ENCODE data around the gene GAS2L1. TPM values are rescaled to one million over a fixed set of nuclear protein-coding genes. Genes with fewer than 3 reads are reported as not detected.

GAS2L1 gene
- total RNA-seq, 1 donor from 2014 or later = not detected

DNA sequence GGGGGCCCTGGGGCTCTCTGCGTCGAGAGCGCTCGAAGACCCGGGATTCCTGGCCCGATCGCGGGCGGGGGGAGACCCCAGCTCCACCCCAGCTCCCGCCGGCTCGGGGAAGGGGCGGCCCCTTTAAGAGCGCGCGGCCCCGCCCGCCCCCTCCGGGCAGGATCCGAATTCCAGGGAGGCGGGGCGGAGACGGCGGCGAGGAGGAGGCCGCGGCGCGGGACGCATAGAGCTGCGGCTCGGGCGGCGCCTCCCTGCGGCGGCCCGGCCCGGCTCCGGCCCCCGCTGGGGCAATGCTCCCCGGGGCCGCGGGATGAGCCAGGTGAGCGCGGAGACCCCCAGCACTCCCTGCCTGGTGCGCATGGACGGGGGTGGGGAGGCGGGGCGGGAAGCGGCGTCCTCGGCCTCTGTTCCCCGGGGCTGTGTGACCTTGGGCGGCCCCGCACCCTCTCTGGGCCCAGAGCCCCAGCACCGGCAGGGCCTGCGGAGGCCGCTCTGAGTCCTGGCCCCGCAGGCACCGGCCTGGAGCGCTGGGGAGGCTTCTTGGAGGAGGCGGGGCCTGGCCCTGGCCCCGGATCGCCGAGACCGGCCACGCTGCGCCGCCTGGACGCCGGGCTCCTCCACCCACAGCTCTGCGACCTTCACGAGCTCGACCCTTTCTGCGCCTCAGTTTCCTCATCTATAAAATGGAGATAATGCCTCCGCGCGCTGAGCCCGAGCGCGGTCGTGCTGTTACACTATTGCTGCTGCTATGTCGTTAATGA lies 565 bp downstream of the GAS2L1 start:
- Mint-ChIP-seq H3K4me1 (peaks cover 25% of the 10 kb centered on the region), H3K36me3 (ENCODE audit: low read depth) (no peaks in the 10 kb centered on the region), H3K4me3 (peak overlapping the region; percentile 75), H3K9me3 (no peaks in the 10 kb centered on the region), H3K27ac (no peak overlapping the region), H3K27me3 (peaks cover 18% of the 10 kb centered on the region)
- no peak for TF ChIP-seq CTCF (IDR thresholded peaks at IDR 0.05)
- no peak for DNase-seq
- ATAC-seq (ENCODE audit: low read depth) = peak; percentile 23
- ChIA-PET CTCF (no interaction called here), POLR2A (no interaction called here)
- intact Hi-C loops (cut with micrococcal nuclease) = loop anchor here (1.0 kb wide), 1 partner anchor 217 kb away; no protein-coding TSS in a partner anchor

DNA sequence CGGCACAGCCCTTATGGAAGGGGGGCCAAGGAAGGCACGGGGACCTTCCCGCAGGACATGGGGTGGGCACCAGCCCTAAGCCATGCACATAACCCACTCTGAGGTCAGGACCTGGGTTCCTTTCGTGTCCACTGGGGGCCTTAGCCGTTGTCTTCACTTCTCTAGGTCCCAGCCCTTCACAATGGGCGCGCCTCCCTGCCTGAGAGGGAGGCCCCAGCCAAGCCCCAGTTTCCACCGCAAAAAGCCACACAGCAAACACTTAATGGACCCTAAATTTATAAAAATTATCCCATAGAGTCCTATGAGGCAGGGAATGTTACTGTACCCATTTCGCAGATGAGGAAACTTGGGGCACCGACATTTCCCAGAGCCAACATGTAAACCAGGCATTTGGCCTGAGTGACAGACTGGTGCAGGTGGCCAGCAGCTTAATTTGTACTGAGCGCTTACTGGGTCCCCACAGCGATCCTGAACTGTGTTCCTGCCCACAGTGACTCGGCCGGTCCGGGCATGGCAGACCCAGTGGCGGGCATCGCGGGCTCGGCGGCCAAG lies 1.2 kb downstream of the GAS2L1 start:
- intact Hi-C loops (cut with micrococcal nuclease) = no loop called here
- no peak overlapping the region for H3K27ac Mint-ChIP-seq
- no peak for DNase-seq
- H3K27me3 Mint-ChIP-seq = peaks cover 24% of the 10 kb centered on the region
- no peak for ATAC-seq (ENCODE audit: low read depth)
- no peaks in the 10 kb centered on the region for H3K9me3 Mint-ChIP-seq
- CTCF ChIA-PET = no interaction called here
- peaks cover 25% of the 10 kb centered on the region for H3K4me1 Mint-ChIP-seq
- TF ChIP-seq CTCF (IDR thresholded peaks at IDR 0.05) = no peak
- H3K4me3 Mint-ChIP-seq = peak overlapping the region; percentile 70
- no peaks in the 10 kb centered on the region for H3K36me3 Mint-ChIP-seq (ENCODE audit: low read depth)
- POLR2A ChIA-PET = no interaction called here

DNA sequence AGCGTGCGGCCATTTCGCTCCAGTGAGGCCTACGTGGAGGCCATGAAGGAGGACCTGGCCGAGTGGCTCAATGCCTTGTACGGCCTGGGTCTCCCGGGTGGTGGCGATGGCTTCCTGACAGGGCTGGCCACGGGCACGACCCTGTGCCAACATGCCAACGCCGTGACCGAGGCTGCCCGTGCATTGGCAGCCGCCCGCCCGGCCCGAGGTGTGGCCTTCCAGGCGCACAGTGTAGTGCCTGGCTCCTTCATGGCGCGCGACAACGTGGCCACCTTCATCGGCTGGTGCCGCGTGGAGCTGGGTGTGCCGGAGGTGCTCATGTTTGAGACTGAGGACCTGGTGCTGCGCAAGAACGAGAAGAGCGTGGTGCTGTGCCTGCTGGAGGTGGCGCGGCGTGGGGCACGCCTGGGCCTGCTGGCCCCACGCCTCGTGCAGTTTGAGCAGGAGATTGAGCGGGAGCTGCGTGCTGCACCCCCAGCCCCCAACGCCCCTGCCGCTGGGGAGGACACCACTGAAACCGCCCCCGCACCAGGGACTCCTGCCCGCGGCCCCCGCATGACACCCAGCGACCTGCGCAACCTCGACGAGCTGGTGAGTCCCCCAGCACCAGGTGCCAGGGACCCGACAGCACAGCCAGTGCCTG lies 1.8 kb downstream of the GAS2L1 start:
- no peak for TF ChIP-seq CTCF (IDR thresholded peaks at IDR 0.05)
- Mint-ChIP-seq H3K27ac (no peak overlapping the region), H3K27me3 (peaks cover 28% of the 10 kb centered on the region), H3K4me3 (no peak overlapping the region), H3K4me1 (peaks cover 31% of the 10 kb centered on the region), H3K36me3 (ENCODE audit: low read depth) (no peaks in the 10 kb centered on the region), H3K9me3 (no peaks in the 10 kb centered on the region)
- intact Hi-C loops (cut with micrococcal nuclease) = no loop called here
- ChIA-PET POLR2A (no interaction called here), CTCF (no interaction called here)
- ATAC-seq (ENCODE audit: low read depth) (no peak), DNase-seq (no peak)

GRCh38 chr22:29308791-29309262 lies 2.4 kb downstream of the GAS2L1 start:
- Mint-ChIP-seq H3K4me3 (no peak overlapping the region), H3K27ac (no peak overlapping the region), H3K36me3 (ENCODE audit: low read depth) (no peaks in the 10 kb centered on the region), H3K4me1 (peaks cover 34% of the 10 kb centered on the region), H3K27me3 (peaks cover 34% of the 10 kb centered on the region), H3K9me3 (no peaks in the 10 kb centered on the region)
- ChIA-PET CTCF (no interaction called here), POLR2A (no interaction called here)
- no peak for TF ChIP-seq CTCF (IDR thresholded peaks at IDR 0.05)
- intact Hi-C loops (cut with micrococcal nuclease) = no loop called here
- DNase-seq = no peak
- ATAC-seq (ENCODE audit: low read depth) = no peak

- Mint-ChIP-seq H3K27me3 (peaks cover 41% of the 10 kb centered on the region), H3K27ac (no peak overlapping the region), H3K36me3 (ENCODE audit: low read depth) (no peaks in the 10 kb centered on the region), H3K4me3 (no peak overlapping the region), H3K9me3 (no peaks in the 10 kb centered on the region), H3K4me1 (peaks cover 41% of the 10 kb centered on the region)
- intact Hi-C loops (cut with micrococcal nuclease) = no loop called here
- TF ChIP-seq CTCF (IDR thresholded peaks at IDR 0.05) = no peak
- no peak for DNase-seq
- ATAC-seq (ENCODE audit: low read depth) = no peak
- POLR2A ChIA-PET = no interaction called here
- CTCF ChIA-PET = no interaction called here
Observed at GRCh38 chr22:29309332-29310064, 3.0 kb downstream of the GAS2L1 start.

Measured in activated B cell treated with CpG ODN at 0.5 μM for 24 hours (primary cell).